ENCODE results near the gene RAB34. TPM values are rescaled to one million over a fixed set of nuclear protein-coding genes. Genes with fewer than 3 reads are reported as not detected.
"Not testable (repeated sequence)": the region's sequence is repeated elsewhere in the genome, so short reads cannot be mapped to it uniquely, and the experiment has no call there.

The RAB34 gene
- total and polyA plus RNA-seq, 7 experiments from 2014 or later = 11.0 to 50.2 (median 16.4) TPM

- DNase-seq (no peak), ATAC-seq (peak; percentile 30)
- H3K9me3 Mint-ChIP-seq = peaks cover 0 to 6% (median 0%) of the 10 kb centered on the region in 11 donors
- CTCF ChIA-PET = interaction anchor here (0.6 to 1.7 kb wide), 2 partner anchors 9 to 10 kb away, joined by 3 to 5 read pairs; partner anchors contain the start of gene NEK8
- H3K36me3 Mint-ChIP-seq = peaks cover 0 to 18% (median 0%) of the 10 kb centered on the region in 5 donors
- no peaks in the 10 kb centered on the region for H3K9me3 ChIP-seq (ENCODE audit: control insufficient read depth in 2 of 3, low read length in 3 of 3)
- H3K27ac Mint-ChIP-seq = peak overlapping the region in 7 of 9 donors; percentile 41 to 89 (median 69)
- peak overlapping the region in 1 of 10 donors; percentile 59 for H3K4me3 Mint-ChIP-seq
- intact Hi-C loops (cut with micrococcal nuclease) = no loop called here
- peak overlapping the region; percentile 54 for H3K27ac ChIP-seq (ENCODE audit: low read depth, low read length)
- no peaks in the 10 kb centered on the region for H3K27me3 ChIP-seq (ENCODE audit: control insufficient read depth in 2 of 2, insufficient read depth in 2 of 2, low read length in 2 of 2)
- H3K4me1 Mint-ChIP-seq = peaks cover 5 to 27% (median 15%) of the 10 kb centered on the region in 7 donors
- no peaks in the 10 kb centered on the region for H3K27me3 Mint-ChIP-seq
- POLR2A ChIA-PET = interaction anchor here (1.3 to 16.9 kb wide), 2 partner anchors 10 to 13 kb away, joined by 5 to 269 read pairs; partner anchors contain the start of genes NEK8 and TLCD1
- H3K4me1 ChIP-seq (ENCODE audit: control insufficient read depth in 2 of 2, insufficient read depth in 2 of 2, low read length in 2 of 2) = peaks cover under 1 to 5% of the 10 kb centered on the region in 2 donors
- peaks cover 0 to 8% (median 0%) of the 10 kb centered on the region in 3 experiments for H3K36me3 ChIP-seq (ENCODE audit: control insufficient read depth in 2 of 3, insufficient read depth in 3 of 3, low read length in 3 of 3)
- H3K4me3 ChIP-seq (ENCODE audit: low read length) = no peak overlapping the region
Measured at GRCh38 chr17:28737770-28738679, 20.4 kb upstream of the RAB34 start.

GRCh38 chr17:28737316-28737715, 19.6 kb upstream of the RAB34 start:
- ChIA-PET CTCF (no interaction called here), POLR2A (no interaction called here)
- no peak overlapping the region for H3K4me3 ChIP-seq (ENCODE audit: low read length)
- Mint-ChIP-seq H3K27me3 (no peaks in the 10 kb centered on the region), H3K4me1 (peaks cover 5 to 26% (median 14%) of the 10 kb centered on the region in 7 donors), H3K36me3 (peaks cover 0 to 18% (median 0%) of the 10 kb centered on the region in 5 donors), H3K9me3 (peaks cover 0 to 6% (median 0%) of the 10 kb centered on the region in 11 donors), H3K27ac (no peak overlapping the region), H3K4me3 (no peak overlapping the region)
- DNase-seq = no peak
- H3K4me1 ChIP-seq (ENCODE audit: control insufficient read depth in 2 of 2, insufficient read depth in 2 of 2, low read length in 2 of 2) = peaks cover 0 to 5% of the 10 kb centered on the region in 2 donors
- intact Hi-C loops (cut with micrococcal nuclease) = no loop called here
- no peak overlapping the region for H3K27ac ChIP-seq (ENCODE audit: low read depth, low read length)
- H3K27me3 ChIP-seq (ENCODE audit: control insufficient read depth in 2 of 2, insufficient read depth in 2 of 2, low read length in 2 of 2) = no peaks in the 10 kb centered on the region
- no peak for ATAC-seq
- no peaks in the 10 kb centered on the region for H3K9me3 ChIP-seq (ENCODE audit: control insufficient read depth in 2 of 3, low read length in 3 of 3)
- peaks cover 0 to 8% (median 0%) of the 10 kb centered on the region in 3 experiments for H3K36me3 ChIP-seq (ENCODE audit: control insufficient read depth in 2 of 3, insufficient read depth in 3 of 3, low read length in 3 of 3)

- peaks cover 5 to 22% (median 14%) of the 10 kb centered on the region in 7 donors for H3K4me1 Mint-ChIP-seq
- peaks cover 0 to 18% (median 0%) of the 10 kb centered on the region in 5 donors for H3K36me3 Mint-ChIP-seq
- ChIA-PET CTCF (interaction anchor here (1.0 to 1.2 kb wide), 2 partner anchors 9 to 14 kb away, joined by 3 to 5 read pairs; no protein-coding TSS in a partner anchor), POLR2A (interaction anchor here (0.9 to 1.4 kb wide), 3 partner anchors 14 to 17 kb away, joined by 3 read pairs; partner anchors contain the start of gene RPL23A)
- H3K27me3 Mint-ChIP-seq; ATAC-seq; DNase-seq; H3K36me3 ChIP-seq (ENCODE audit: control insufficient read depth in 2 of 3, insufficient read depth in 3 of 3, low read length in 3 of 3); H3K9me3 Mint-ChIP-seq; intact Hi-C loops (cut with micrococcal nuclease); H3K4me1 ChIP-seq (ENCODE audit: control insufficient read depth in 2 of 2, insufficient read depth in 2 of 2, low read length in 2 of 2); H3K4me3 ChIP-seq (ENCODE audit: low read length); H3K9me3 ChIP-seq (ENCODE audit: control insufficient read depth in 2 of 3, low read length in 3 of 3); H3K27ac Mint-ChIP-seq; H3K4me3 Mint-ChIP-seq; H3K27me3 ChIP-seq (ENCODE audit: control insufficient read depth in 2 of 2, insufficient read depth in 2 of 2, low read length in 2 of 2); H3K27ac ChIP-seq (ENCODE audit: low read depth, low read length): not testable (repeated sequence)
Measured at GRCh38 chr17:28735913-28736769, 18.5 kb upstream of the RAB34 start.

- H3K4me1 ChIP-seq (ENCODE audit: control insufficient read depth in 2 of 2, insufficient read depth in 2 of 2, low read length in 2 of 2) = peaks cover 0 to 5% of the 10 kb centered on the region in 2 donors
- Mint-ChIP-seq H3K4me3 (no peak overlapping the region), H3K27me3 (no peaks in the 10 kb centered on the region), H3K9me3 (peaks cover 0 to 4% (median 0%) of the 10 kb centered on the region in 11 donors), H3K36me3 (peaks cover 0 to 11% (median 0%) of the 10 kb centered on the region in 5 donors), H3K27ac (no peak overlapping the region), H3K4me1 (peaks cover 5 to 19% (median 14%) of the 10 kb centered on the region in 7 donors)
- H3K4me3 ChIP-seq (ENCODE audit: low read length) = no peak overlapping the region
- intact Hi-C loops (cut with micrococcal nuclease) = no loop called here
- CTCF ChIA-PET = interaction anchor here (1.0 to 1.2 kb wide), 2 partner anchors 8 to 15 kb away, joined by 3 to 5 read pairs; no protein-coding TSS in a partner anchor
- no peak for DNase-seq
- ATAC-seq = no peak
- POLR2A ChIA-PET = interaction anchor here (0.9 to 1.4 kb wide), 3 partner anchors 14 to 16 kb away, joined by 3 read pairs; partner anchors contain the start of gene RPL23A
- H3K36me3 ChIP-seq (ENCODE audit: control insufficient read depth in 2 of 3, insufficient read depth in 3 of 3, low read length in 3 of 3) = peaks cover 0 to 8% (median 0%) of the 10 kb centered on the region in 3 experiments
- no peaks in the 10 kb centered on the region for H3K9me3 ChIP-seq (ENCODE audit: control insufficient read depth in 2 of 3, low read length in 3 of 3)
- H3K27ac ChIP-seq (ENCODE audit: low read depth, low read length) = no peak overlapping the region
- no peaks in the 10 kb centered on the region for H3K27me3 ChIP-seq (ENCODE audit: control insufficient read depth in 2 of 2, insufficient read depth in 2 of 2, low read length in 2 of 2)
Measured at GRCh38 chr17:28735242-28735722, 17.6 kb upstream of the RAB34 start.

GRCh38 chr17:28734712-28735241, 17.1 kb upstream of the RAB34 start:
- Mint-ChIP-seq H3K27ac (no peak overlapping the region), H3K36me3 (peaks cover 0 to 11% (median 0%) of the 10 kb centered on the region in 5 donors), H3K27me3 (no peaks in the 10 kb centered on the region), H3K4me3 (no peak overlapping the region), H3K9me3 (peaks cover 0 to 3% (median 0%) of the 10 kb centered on the region in 11 donors), H3K4me1 (peaks cover 5 to 19% (median 16%) of the 10 kb centered on the region in 7 donors)
- H3K27me3 ChIP-seq (ENCODE audit: control insufficient read depth in 2 of 2, insufficient read depth in 2 of 2, low read length in 2 of 2) = no peaks in the 10 kb centered on the region
- ATAC-seq (no peak), DNase-seq (no peak)
- H3K9me3 ChIP-seq (ENCODE audit: control insufficient read depth in 2 of 3, low read length in 3 of 3) = no peaks in the 10 kb centered on the region
- POLR2A ChIA-PET = interaction anchor here (1.2 to 1.4 kb wide), 2 partner anchors 14 to 15 kb away, joined by 3 read pairs; partner anchors contain the start of gene RPL23A
- H3K4me1 ChIP-seq (ENCODE audit: control insufficient read depth in 2 of 2, insufficient read depth in 2 of 2, low read length in 2 of 2) = peaks cover 0 to 5% of the 10 kb centered on the region in 2 donors
- H3K4me3 ChIP-seq (ENCODE audit: low read length) = no peak overlapping the region
- no peak overlapping the region for H3K27ac ChIP-seq (ENCODE audit: low read depth, low read length)
- H3K36me3 ChIP-seq (ENCODE audit: control insufficient read depth in 2 of 3, insufficient read depth in 3 of 3, low read length in 3 of 3) = peaks cover 0 to 8% (median 0%) of the 10 kb centered on the region in 3 experiments
- intact Hi-C loops (cut with micrococcal nuclease) = no loop called here
- CTCF ChIA-PET = interaction anchor here (0.7 to 1.2 kb wide), 3 partner anchors 8 to 15 kb away, joined by 3 to 5 read pairs (median 3); no protein-coding TSS in a partner anchor
